NB4 (cell line): ENCODE data around the gene ARHGAP15.

Experiments used
- CTCF ChIP-seq: IDR thresholded peaks from one replicate; pipeline ENCODE4 v1.5.1; 2012; ENCODE audit warnings: low read depth, low read length
- MAX ChIP-seq: IDR thresholded peaks from 2 replicates; pipeline ENCODE4 v1.6.1; 2011; ENCODE audit warnings: low read depth, low read length
- MYC ChIP-seq: IDR thresholded peaks from 2 replicates; pipeline ENCODE4 v1.6.1; 2011; ENCODE audit warnings: low read depth, low read length
- POLR2A ChIP-seq: IDR thresholded peaks from 2 replicates; pipeline ENCODE4 v1.6.1; 2011; ENCODE audit warnings: mild to moderate bottlenecking; ENCODE audit not compliant: insufficient read length; ENCODE audit errors: extremely low read depth

- no peak for TF ChIP-seq MAX
- TF ChIP-seq CTCF, result no peak
- TF ChIP-seq POLR2A, result no peak
- no peak for TF ChIP-seq MYC
Observed at GRCh38 chr2:143771939-143772338, 642.7 kb downstream of the ARHGAP15 start.
